Thyroid gland (tissue), 4 donors: Measurements from ENCODE around the gene ASIC2.

Source experiments
- POLR2A ChIP-seq, 2 donors: fragments of 450-650 bp; IDR thresholded peaks; one replicate each; pipeline ENCODE4 v1.6.1; 2017; ENCODE audit warnings: antibody characterized with exemption in 2 of 2, mild to moderate bottlenecking in 2 of 2, moderate library complexity in 1 of 2
- TF ChIP-seq, protein P1 (sequence below), 6 experiments: fragments of 200-600 bp in 3 of 6; fragments of 450-650 bp in 3 of 6; sonication (generic) in 3 of 6; IDR thresholded peaks; one replicate each; pipeline ENCODE4 v1.5.1; 2016 to 2019; ENCODE audit warnings: antibody characterized with exemption in 6 of 6, mild to moderate bottlenecking in 2 of 6, inconsistent platforms in 1 of 6, moderate library complexity in 1 of 6

DNA sequence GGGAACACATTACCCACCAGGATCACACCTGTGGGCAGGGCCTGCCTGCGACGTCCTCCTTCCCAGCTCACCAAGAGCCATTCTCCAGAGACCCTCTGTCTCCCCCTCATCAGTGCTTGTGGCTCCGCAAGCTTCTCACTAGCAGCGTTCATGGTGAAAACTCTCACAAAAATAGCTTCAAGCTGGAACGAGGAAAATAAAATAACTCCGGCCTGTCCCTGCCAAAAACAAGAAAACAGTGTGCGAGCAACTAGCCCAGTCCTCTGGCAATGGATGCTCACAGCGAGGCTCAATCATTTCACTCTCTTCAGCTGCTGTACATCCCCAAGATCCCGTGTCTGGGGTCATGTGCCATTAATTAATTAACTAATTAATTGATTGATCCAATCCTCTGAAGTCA is 283.5 kb downstream of the ASIC2 start:
- TF ChIP-seq, protein P1, sequence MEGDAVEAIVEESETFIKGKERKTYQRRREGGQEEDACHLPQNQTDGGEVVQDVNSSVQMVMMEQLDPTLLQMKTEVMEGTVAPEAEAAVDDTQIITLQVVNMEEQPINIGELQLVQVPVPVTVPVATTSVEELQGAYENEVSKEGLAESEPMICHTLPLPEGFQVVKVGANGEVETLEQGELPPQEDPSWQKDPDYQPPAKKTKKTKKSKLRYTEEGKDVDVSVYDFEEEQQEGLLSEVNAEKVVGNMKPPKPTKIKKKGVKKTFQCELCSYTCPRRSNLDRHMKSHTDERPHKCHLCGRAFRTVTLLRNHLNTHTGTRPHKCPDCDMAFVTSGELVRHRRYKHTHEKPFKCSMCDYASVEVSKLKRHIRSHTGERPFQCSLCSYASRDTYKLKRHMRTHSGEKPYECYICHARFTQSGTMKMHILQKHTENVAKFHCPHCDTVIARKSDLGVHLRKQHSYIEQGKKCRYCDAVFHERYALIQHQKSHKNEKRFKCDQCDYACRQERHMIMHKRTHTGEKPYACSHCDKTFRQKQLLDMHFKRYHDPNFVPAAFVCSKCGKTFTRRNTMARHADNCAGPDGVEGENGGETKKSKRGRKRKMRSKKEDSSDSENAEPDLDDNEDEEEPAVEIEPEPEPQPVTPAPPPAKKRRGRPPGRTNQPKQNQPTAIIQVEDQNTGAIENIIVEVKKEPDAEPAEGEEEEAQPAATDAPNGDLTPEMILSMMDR (IDR thresholded peaks at IDR 0.05), result no peak
- TF ChIP-seq POLR2A (IDR thresholded peaks at IDR 0.05), result no peak
